Measurements from ENCODE around the gene CCDC148. TPM values are rescaled to one million over a fixed set of nuclear protein-coding genes. Genes with fewer than 3 reads are reported as not detected.

The CCDC148 gene
- total and polyA plus RNA-seq, 2 experiments from 2014 or later, result 1.2 to 1.8 TPM

GRCh38 chr2:158315803-158316414 lies 140.6 kb downstream of the CCDC148 start:
- TF ChIP-seq, protein P1, sequence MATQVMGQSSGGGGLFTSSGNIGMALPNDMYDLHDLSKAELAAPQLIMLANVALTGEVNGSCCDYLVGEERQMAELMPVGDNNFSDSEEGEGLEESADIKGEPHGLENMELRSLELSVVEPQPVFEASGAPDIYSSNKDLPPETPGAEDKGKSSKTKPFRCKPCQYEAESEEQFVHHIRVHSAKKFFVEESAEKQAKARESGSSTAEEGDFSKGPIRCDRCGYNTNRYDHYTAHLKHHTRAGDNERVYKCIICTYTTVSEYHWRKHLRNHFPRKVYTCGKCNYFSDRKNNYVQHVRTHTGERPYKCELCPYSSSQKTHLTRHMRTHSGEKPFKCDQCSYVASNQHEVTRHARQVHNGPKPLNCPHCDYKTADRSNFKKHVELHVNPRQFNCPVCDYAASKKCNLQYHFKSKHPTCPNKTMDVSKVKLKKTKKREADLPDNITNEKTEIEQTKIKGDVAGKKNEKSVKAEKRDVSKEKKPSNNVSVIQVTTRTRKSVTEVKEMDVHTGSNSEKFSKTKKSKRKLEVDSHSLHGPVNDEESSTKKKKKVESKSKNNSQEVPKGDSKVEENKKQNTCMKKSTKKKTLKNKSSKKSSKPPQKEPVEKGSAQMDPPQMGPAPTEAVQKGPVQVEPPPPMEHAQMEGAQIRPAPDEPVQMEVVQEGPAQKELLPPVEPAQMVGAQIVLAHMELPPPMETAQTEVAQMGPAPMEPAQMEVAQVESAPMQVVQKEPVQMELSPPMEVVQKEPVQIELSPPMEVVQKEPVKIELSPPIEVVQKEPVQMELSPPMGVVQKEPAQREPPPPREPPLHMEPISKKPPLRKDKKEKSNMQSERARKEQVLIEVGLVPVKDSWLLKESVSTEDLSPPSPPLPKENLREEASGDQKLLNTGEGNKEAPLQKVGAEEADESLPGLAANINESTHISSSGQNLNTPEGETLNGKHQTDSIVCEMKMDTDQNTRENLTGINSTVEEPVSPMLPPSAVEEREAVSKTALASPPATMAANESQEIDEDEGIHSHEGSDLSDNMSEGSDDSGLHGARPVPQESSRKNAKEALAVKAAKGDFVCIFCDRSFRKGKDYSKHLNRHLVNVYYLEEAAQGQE (IDR thresholded peaks at IDR 0.05; ENCODE audit: unreplicated experiment), result no peak
- TF ChIP-seq, protein P2, sequence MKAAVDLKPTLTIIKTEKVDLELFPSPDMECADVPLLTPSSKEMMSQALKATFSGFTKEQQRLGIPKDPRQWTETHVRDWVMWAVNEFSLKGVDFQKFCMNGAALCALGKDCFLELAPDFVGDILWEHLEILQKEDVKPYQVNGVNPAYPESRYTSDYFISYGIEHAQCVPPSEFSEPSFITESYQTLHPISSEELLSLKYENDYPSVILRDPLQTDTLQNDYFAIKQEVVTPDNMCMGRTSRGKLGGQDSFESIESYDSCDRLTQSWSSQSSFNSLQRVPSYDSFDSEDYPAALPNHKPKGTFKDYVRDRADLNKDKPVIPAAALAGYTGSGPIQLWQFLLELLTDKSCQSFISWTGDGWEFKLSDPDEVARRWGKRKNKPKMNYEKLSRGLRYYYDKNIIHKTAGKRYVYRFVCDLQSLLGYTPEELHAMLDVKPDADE (IDR thresholded peaks at IDR 0.05), result no peak
- TF ChIP-seq POLR2AphosphoS5 (IDR thresholded peaks at IDR 0.05; ENCODE audit: low read depth) (no peak), ZNF114 (CRISPR knock-in tag; IDR thresholded peaks at IDR 0.05) (no peak), ZNF331 (CRISPR knock-in tag; IDR thresholded peaks at IDR 0.05; ENCODE audit: low read depth) (no peak), EZH2 (IDR thresholded peaks at IDR 0.05; ENCODE audit: low read depth, unreplicated experiment) (no peak), JUNB (IDR thresholded peaks at IDR 0.05; ENCODE audit: unreplicated experiment) (no peak), EZH2phosphoT487 (IDR thresholded peaks at IDR 0.05; ENCODE audit: unreplicated experiment) (no peak), STAT1 (IDR thresholded peaks at IDR 0.05; ENCODE audit: unreplicated experiment) (no peak)
- TF ChIP-seq, protein P3, sequence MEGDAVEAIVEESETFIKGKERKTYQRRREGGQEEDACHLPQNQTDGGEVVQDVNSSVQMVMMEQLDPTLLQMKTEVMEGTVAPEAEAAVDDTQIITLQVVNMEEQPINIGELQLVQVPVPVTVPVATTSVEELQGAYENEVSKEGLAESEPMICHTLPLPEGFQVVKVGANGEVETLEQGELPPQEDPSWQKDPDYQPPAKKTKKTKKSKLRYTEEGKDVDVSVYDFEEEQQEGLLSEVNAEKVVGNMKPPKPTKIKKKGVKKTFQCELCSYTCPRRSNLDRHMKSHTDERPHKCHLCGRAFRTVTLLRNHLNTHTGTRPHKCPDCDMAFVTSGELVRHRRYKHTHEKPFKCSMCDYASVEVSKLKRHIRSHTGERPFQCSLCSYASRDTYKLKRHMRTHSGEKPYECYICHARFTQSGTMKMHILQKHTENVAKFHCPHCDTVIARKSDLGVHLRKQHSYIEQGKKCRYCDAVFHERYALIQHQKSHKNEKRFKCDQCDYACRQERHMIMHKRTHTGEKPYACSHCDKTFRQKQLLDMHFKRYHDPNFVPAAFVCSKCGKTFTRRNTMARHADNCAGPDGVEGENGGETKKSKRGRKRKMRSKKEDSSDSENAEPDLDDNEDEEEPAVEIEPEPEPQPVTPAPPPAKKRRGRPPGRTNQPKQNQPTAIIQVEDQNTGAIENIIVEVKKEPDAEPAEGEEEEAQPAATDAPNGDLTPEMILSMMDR (conservative IDR thresholded peaks at IDR 0.05; ENCODE audit: low read depth in 2 of 2), result no peak
- peaks cover 7% of the 10 kb centered on the region for H3K4me1 ChIP-seq (ENCODE audit: insufficient read depth)
- H3K36me3 ChIP-seq (ENCODE audit: insufficient read depth), result no peaks in the 10 kb centered on the region
- H2AFZ ChIP-seq, result no peak overlapping the region
- no peak overlapping the region for H3K27ac ChIP-seq (ENCODE audit: low read depth)
- H3K9me2 ChIP-seq (ENCODE audit: insufficient read depth), result 0 out of 2 replicates have a peak, but pooled peaks cover 8% of the 10 kb centered on the region
- no peak for ATAC-seq
- no peak overlapping the region for H3K4me2 ChIP-seq
- H3K79me2 ChIP-seq (replicated peaks; ENCODE audit: insufficient read depth), result no peaks in the 10 kb centered on the region
- no peaks in the 10 kb centered on the region for H3K27me3 ChIP-seq (ENCODE audit: insufficient read depth)
- H3K4me3 ChIP-seq, result no peak overlapping the region
- no peak overlapping the region for H3K4me3 Mint-ChIP-seq
- peaks cover 5% of the 10 kb centered on the region for H3K27me3 Mint-ChIP-seq (ENCODE audit: insufficient read depth, low read depth, poor library complexity)
- peaks cover 29% of the 10 kb centered on the region; the same call in 2 of the 3 replicates for H3K36me3 Mint-ChIP-seq (ENCODE audit: low read depth)
- no peak overlapping the region for H3K27ac Mint-ChIP-seq
- no peaks in the 10 kb centered on the region for H3F3A ChIP-seq (replicated peaks; ENCODE audit: low read depth)
- no peaks in the 10 kb centered on the region for H4K20me1 ChIP-seq (replicated peaks; ENCODE audit: insufficient read depth)
- no peak for DNase-seq (ENCODE audit: low spot score)
- peaks cover 23% of the 10 kb centered on the region for H3K4me1 Mint-ChIP-seq
- peaks cover 27% of the 10 kb centered on the region for H3K9me3 Mint-ChIP-seq

All from GM23338 (cell line).